ENCODE measurements around the gene WIPF2.

The WIPF2 gene

GRCh38 chr17:40327735-40328385 is 108.8 kb downstream of the WIPF2 start:
- DNase-seq, result no peak

DNA sequence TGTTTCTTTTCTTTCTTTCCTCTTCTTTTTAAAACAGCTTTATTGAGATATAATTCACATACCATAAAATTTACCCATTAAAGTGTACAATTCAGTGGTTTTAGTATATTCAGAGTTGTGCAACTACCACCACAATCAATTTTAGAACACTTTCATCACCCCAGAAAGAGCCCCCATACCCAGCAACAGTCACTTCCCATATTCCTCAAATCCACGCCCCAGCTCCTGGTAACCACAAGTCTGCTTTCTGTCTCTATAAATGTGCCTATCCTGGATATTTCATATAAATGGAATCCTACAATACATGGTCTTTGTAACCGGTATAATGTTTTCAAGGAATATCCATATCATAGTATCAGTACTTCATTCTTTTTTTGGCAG is 109.3 kb downstream of the WIPF2 start:
- peak; percentile 53 for DNase-seq

- DNase-seq, result no peak
Observed at GRCh38 chr17:40329839-40330794, 111.0 kb downstream of the WIPF2 start.

DNA sequence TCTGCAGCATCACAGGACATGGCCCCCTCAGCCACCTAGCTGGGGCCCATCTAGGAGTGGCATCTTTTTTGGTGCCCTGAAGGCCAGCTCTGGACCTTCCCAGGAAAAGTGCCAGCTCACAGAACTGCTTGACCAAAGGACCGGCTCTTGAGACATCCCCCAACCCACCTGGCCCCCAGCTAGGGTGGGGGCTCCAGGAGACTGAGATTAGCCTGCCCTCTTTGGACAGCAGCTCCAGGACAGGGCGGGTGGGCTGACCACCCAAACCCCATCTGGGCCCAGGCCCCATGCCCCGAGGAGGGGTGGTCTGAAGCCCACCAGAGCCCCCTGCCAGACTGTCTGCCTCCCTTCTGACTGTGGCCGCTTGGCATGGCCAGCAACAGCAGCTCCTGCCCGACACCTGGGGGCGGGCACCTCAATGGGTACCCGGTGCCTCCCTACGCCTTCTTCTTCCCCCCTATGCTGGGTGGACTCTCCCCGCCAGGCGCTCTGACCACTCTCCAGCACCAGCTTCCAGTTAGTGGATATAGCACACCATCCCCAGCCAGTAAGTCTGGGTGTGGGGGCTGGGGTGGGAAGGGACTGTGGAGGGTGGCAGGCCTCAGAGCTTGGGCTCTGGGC is 111.9 kb downstream of the WIPF2 start:
- no peak for DNase-seq

DNA sequence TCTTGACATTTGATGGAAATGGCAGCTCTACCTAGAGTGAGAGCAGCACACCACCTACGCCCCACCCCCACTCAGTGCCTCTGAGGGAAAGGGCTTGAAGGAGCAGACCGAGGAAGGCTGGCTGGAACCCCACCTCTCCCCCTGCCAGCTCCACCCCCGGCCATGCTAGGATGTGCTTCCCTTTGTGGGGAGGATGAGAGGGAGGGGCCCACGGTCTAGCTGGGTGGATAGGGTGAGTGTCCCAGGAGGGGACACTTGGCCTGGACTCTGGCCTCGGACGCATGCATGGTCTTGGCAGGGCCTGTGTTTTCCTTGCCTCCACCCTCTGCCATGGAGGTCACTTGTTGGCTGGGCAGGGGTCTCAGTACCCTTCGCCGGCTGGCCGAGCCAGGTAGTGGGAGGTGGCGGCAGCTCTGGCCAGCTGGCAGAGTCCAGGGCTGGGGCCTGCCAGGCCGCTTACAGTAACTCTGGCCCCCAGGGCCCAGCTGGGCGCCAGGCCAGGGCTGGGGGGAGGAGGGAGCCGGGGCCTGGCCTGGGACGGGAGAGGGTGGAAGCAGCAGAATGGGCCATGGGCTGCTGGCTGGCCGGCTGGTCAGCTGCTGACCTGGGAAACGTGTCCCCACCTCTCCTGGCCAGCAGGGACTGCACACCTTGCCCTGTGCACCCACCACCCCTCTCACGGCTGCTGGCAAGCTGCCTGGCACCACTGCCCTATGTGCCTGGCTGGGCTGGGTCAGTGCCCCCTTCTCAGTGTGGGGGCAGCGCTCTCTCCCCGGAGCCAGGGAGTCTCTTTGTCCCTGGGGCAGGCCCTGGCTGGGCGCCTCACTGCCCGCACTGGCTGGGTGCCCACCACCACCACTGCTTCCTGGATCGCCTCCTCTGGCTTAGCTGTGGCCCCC is 112.9 kb downstream of the WIPF2 start:
- DNase-seq, result peak; percentile 65
